SK-N-SH (cell line): Measurements from ENCODE around the gene IQCN. TPM values are rescaled to one million over a fixed set of nuclear protein-coding genes. Genes with fewer than 3 reads are reported as not detected.

Experiments used
- CTCF ChIA-PET: fragments of 300-600, 350-600 bp; formaldehyde crosslinking; extraction: SDS; loops from one replicate; lab custom pipeline; 2021; lab: Yijun Ruan, JAX
- POLR2A ChIA-PET: fragments of 350-600 bp; sonication (Branson Sonifier 250); formaldehyde crosslinking; extraction: SDS; loops from one replicate; lab custom pipeline; 2020; ENCODE audit warnings: antibody characterized with exemption, inconsistent platforms; lab: Yijun Ruan, JAX
- DNase-seq: peaks from one replicate; pipeline ENCODE4 v3.0.0; 2012
- H2AFZ ChIP-seq: fragments of 200-600 bp; sonication (generic); 2 replicates; pipeline ENCODE4 v1.8.1; 2016; ENCODE audit warnings: antibody characterized with exemption, mild to moderate bottlenecking, low read depth
- H3F3A ChIP-seq: fragments of 200-600 bp; sonication (generic); replicated peaks from 2 replicates; pipeline ENCODE3; 2016; ENCODE audit warnings: antibody characterized with exemption, mild to moderate bottlenecking; ENCODE audit not compliant: insufficient read depth
- H3K27ac ChIP-seq, 2 experiments: fragments of 200-500 bp in 1 of 2; fragments of 200-600 bp in 1 of 2; sonication (Bioruptor generic) in 1 of 2; sonication (generic), shearing (Covaris generic) in 1 of 2; 2 replicates each; pipeline versions ENCODE4 v1.5.1 to v1.6.1; 2014 to 2016; ENCODE audit warnings: low read depth in 2 of 2, inconsistent platforms in 1 of 2, low read length in 1 of 2, mild to moderate bottlenecking in 1 of 2, mixed read lengths in 1 of 2
- H3K27me3 ChIP-seq: fragments of 200-600 bp; sonication (generic), shearing (Covaris generic); 2 replicates; pipeline ENCODE4 v1.6.1; 2016; ENCODE audit warnings: mixed run types; ENCODE audit not compliant: insufficient read depth
- H3K36me3 ChIP-seq, 2 experiments: fragments of 200-500 bp in 1 of 2; fragments of 200-600 bp in 1 of 2; sonication (Bioruptor generic) in 1 of 2; sonication (generic) in 1 of 2; replicated peaks in 1 of 2; 2 replicates each; pipeline versions ENCODE3 to v1.5.1; 2014 to 2016; ENCODE audit warnings: low read length in 1 of 2, mild to moderate bottlenecking in 1 of 2; ENCODE audit not compliant: insufficient read depth in 2 of 2, control insufficient read depth in 1 of 2
- H3K4me1 ChIP-seq, 2 experiments: fragments of 200-500 bp in 1 of 2; fragments of 200-600 bp in 1 of 2; sonication (Bioruptor generic) in 1 of 2; sonication (generic), shearing (Covaris generic) in 1 of 2; 2 replicates each; pipeline versions ENCODE4 v1.5.1 to v1.6.1; 2014 to 2016; ENCODE audit warnings: low read depth in 1 of 2, low read length in 1 of 2, mixed run types in 1 of 2; ENCODE audit not compliant: insufficient read depth in 2 of 2, control insufficient read depth in 1 of 2
- H3K4me2 ChIP-seq: fragments of 200-600 bp; sonication (generic), shearing (Covaris generic); 2 replicates; pipeline ENCODE4 v1.6.1; 2017; ENCODE audit warnings: mixed run types
- H3K4me3 ChIP-seq, 2 experiments: fragments of 200-500 bp in 1 of 2; fragments of 200-600 bp in 1 of 2; sonication (Bioruptor generic) in 1 of 2; sonication (generic), shearing (Covaris generic) in 1 of 2; 2 replicates each; pipeline versions ENCODE4 v1.5.1 to v1.8.1; 2014 to 2016; ENCODE audit warnings: low read depth in 2 of 2, inconsistent platforms in 1 of 2, low read length in 1 of 2, mild to moderate bottlenecking in 1 of 2, mixed read lengths in 1 of 2, moderate library complexity in 1 of 2
- H3K79me2 ChIP-seq: fragments of 200-600 bp; sonication (generic); 2 replicates; pipeline ENCODE4 v1.8.1; 2017; ENCODE audit warnings: mild to moderate bottlenecking; ENCODE audit not compliant: insufficient read depth
- H3K9ac ChIP-seq: fragments of 200-600 bp; sonication (generic); 2 replicates; pipeline ENCODE4 v1.6.1; 2017; ENCODE audit warnings: mixed run types
- H3K9me2 ChIP-seq: fragments of 200-600 bp; sonication (generic); 2 replicates; pipeline ENCODE4 v1.6.1; 2017; ENCODE audit warnings: mixed run types
- H3K9me3 ChIP-seq: fragments of 200-600 bp; sonication (generic); 2 replicates; pipeline ENCODE4 v1.6.1; 2017; ENCODE audit warnings: mixed run types, mild to moderate bottlenecking, moderate library complexity
- H4K20me1 ChIP-seq: fragments of 200-600 bp; sonication (generic); 2 replicates; pipeline ENCODE4 v1.6.1; 2017; ENCODE audit warnings: mild to moderate bottlenecking, mixed run types; ENCODE audit not compliant: insufficient read depth
- CHD2 ChIP-seq: fragments of 150-350 bp; IDR thresholded peaks from 2 replicates; pipeline ENCODE4 v1.6.1; 2018; ENCODE audit warnings: low read length; ENCODE audit not compliant: partially characterized antibody
- EP300 ChIP-seq, 2 experiments: IDR thresholded peaks; 2 replicates each; pipeline versions ENCODE4 v1.4.0 to v1.6.1; 2012; ENCODE audit warnings: borderline replicate concordance in 1 of 2, low read depth in 1 of 2, low read length in 1 of 2
- MEF2A ChIP-seq: IDR thresholded peaks from 2 replicates; pipeline ENCODE4 v1.4.0; 2012; ENCODE audit warnings: low read depth, borderline replicate concordance
- RXRA ChIP-seq: IDR thresholded peaks from 2 replicates; pipeline ENCODE4 v1.4.0; 2012; ENCODE audit warnings: low read depth, mild to moderate bottlenecking, borderline replicate concordance
- SMC3 ChIP-seq: IDR thresholded peaks from 2 replicates; pipeline ENCODE4 v1.6.1; 2012; ENCODE audit warnings: low read depth, low read length, improper control_type of control experiment
- TCF12 ChIP-seq: IDR thresholded peaks from 2 replicates; pipeline ENCODE4 v1.4.0; 2012
- WGBS: methylation state at CpG from one replicate; pipeline ENCODE4 v1.1.6; 2017; ENCODE audit warnings: low lambda C conversion rate; 5-methylcytosine and 5-hydroxymethylcytosine counted together
- polyA plus RNA-seq, 3 experiments: library from polyadenylated mRNA; depleted of rRNA; stranded (reverse); fragments of >200 nt; gene quantifications; 2 replicates each; pipeline ENCODE4 v1.2.3, GENCODE V29; 2012
- TF ChIP-seq, protein P1 (sequence below): fragments of 200-600 bp; sonication (generic); IDR thresholded peaks from 2 replicates; pipeline ENCODE4 v1.6.1; 2017; ENCODE audit warnings: antibody characterized with exemption, mild to moderate bottlenecking, moderate library complexity
- TF ChIP-seq, protein P2 (sequence below): IDR thresholded peaks from 2 replicates; pipeline ENCODE4 v1.6.1; 2012; ENCODE audit warnings: mild to moderate bottlenecking, low read depth, low read length, moderate library complexity

IQCN gene
- polyA plus RNA-seq, 1 of the 3 experiments (the other 2 are of a cell fraction): 2.5 TPM

DNA sequence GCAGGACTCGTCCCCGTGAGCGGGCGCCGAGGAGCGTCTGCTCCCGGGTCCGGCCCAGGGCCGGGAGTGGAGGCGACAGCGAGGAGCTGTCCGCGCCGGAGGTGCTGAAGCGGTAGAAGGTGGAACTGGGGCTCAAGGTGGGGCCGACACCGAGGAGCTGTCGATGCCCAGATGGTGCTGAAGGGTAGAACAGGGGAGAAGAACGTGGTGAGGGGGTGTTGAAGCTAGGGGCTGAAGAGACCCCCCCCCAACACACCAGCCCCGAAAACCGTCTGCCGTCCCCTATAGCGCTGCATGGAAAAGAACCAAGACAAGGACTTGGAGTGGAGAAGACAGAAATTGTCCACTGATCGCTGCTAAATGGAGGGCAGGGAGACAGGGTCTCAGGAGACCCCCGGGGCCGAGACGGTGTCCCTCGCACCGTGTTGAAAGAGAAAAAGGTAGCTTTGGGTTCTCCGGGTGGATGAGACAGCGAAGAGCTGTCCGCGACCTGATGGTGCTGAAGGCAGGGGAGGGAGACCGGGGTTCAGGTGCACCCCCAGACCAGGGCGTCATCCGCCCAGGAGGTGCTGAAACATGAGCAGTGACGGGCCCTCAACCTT lies 40.9 kb downstream of the IQCN start (continued):
- TF ChIP-seq, protein P1, sequence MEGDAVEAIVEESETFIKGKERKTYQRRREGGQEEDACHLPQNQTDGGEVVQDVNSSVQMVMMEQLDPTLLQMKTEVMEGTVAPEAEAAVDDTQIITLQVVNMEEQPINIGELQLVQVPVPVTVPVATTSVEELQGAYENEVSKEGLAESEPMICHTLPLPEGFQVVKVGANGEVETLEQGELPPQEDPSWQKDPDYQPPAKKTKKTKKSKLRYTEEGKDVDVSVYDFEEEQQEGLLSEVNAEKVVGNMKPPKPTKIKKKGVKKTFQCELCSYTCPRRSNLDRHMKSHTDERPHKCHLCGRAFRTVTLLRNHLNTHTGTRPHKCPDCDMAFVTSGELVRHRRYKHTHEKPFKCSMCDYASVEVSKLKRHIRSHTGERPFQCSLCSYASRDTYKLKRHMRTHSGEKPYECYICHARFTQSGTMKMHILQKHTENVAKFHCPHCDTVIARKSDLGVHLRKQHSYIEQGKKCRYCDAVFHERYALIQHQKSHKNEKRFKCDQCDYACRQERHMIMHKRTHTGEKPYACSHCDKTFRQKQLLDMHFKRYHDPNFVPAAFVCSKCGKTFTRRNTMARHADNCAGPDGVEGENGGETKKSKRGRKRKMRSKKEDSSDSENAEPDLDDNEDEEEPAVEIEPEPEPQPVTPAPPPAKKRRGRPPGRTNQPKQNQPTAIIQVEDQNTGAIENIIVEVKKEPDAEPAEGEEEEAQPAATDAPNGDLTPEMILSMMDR: no peak
- TF ChIP-seq, protein P2, sequence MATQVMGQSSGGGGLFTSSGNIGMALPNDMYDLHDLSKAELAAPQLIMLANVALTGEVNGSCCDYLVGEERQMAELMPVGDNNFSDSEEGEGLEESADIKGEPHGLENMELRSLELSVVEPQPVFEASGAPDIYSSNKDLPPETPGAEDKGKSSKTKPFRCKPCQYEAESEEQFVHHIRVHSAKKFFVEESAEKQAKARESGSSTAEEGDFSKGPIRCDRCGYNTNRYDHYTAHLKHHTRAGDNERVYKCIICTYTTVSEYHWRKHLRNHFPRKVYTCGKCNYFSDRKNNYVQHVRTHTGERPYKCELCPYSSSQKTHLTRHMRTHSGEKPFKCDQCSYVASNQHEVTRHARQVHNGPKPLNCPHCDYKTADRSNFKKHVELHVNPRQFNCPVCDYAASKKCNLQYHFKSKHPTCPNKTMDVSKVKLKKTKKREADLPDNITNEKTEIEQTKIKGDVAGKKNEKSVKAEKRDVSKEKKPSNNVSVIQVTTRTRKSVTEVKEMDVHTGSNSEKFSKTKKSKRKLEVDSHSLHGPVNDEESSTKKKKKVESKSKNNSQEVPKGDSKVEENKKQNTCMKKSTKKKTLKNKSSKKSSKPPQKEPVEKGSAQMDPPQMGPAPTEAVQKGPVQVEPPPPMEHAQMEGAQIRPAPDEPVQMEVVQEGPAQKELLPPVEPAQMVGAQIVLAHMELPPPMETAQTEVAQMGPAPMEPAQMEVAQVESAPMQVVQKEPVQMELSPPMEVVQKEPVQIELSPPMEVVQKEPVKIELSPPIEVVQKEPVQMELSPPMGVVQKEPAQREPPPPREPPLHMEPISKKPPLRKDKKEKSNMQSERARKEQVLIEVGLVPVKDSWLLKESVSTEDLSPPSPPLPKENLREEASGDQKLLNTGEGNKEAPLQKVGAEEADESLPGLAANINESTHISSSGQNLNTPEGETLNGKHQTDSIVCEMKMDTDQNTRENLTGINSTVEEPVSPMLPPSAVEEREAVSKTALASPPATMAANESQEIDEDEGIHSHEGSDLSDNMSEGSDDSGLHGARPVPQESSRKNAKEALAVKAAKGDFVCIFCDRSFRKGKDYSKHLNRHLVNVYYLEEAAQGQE: peak; percentile 98
- TF ChIP-seq EP300 (IDR thresholded peaks at IDR 0.05; ENCODE audit: borderline replicate concordance in 1 of 2, low read depth in 1 of 2, low read length in 1 of 2) (no peak), RXRA (no peak), SMC3 (no peak), MEF2A (no peak), TCF12 (no peak)

DNA sequence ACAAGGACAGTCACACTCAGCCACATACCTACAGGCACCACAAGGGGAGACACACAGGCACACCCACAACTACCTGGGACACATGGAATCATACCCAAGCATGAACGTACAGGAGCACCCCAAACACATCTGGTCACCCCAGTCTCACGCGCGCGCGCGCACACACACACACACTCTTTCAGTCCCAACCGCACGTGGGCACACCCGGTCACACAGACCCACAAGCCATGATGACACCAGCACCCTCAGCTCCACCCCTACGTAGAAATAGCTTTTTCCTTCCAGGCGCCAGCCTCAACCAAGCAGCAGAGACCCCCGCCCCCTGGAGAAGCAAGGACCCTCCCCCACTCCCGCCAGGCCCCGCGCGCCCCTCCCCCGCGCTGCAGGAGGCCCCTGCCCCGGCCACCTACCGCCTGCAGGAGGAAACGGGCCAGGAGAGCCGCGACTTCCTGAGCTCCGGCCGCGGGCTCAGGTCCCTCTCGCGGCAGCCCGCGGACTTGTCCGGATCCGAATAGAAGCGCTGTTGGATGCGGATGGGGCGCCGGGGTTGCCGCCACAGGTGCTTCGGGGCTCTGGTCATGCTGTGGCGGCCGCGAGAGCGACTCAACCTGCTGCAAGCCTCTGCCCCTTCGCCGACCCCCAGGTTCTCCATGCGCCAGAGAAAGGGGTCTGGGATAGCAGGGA lies 41.6 kb downstream of the IQCN start:
- peak; percentile 95 for DNase-seq
- Histone ChIP-seq H3K4me3 (peak overlapping the region; percentile 35 to 42; a peak in 3 of 4 replicates), H2AFZ (no peak overlapping the region), H3F3A (no peaks in the 10 kb centered on the region), H3K79me2 (no peaks in the 10 kb centered on the region), H3K9me2 (no peaks in the 10 kb centered on the region), H3K4me2 (no peak overlapping the region; the same call in 1 of the 2 replicates), H3K9me3 (no peaks in the 10 kb centered on the region), H3K27ac (no peak overlapping the region; a peak in 1 of 4 replicates), H3K36me3 (no peaks in the 10 kb centered on the region), H4K20me1 (no peaks in the 10 kb centered on the region), H3K27me3 (no peaks in the 10 kb centered on the region), H3K4me1 (peaks cover 0 to 11% of the 10 kb centered on the region in 2 experiments; a peak in 1 of 4 replicates), H3K9ac (no peak overlapping the region)
- WGBS: 13% methylated on average over 18 of the region's 46 CpGs
- ChIA-PET POLR2A (interaction anchor here (0.9 to 1.8 kb wide), 4 partner anchors 8 to 184 kb away, joined by 3 to 7 read pairs (median 4); no protein-coding TSS in a partner anchor), CTCF (interaction anchor here (0.8 to 4.6 kb wide), 18 partner anchors 11 to 942 kb away, joined by 3 to 82 read pairs (median 6); partner anchors contain the start of genes LSM4, MPV17L2, RAB3A and SSBP4)
- TF ChIP-seq RXRA (no peak), CHD2 (peak; percentile 53)
